Measurements from ENCODE around the gene SGMS2. TPM values are rescaled to one million over a fixed set of nuclear protein-coding genes. Genes with fewer than 3 reads are reported as not detected.

Gene SGMS2
- total RNA-seq, 1 experiment from 2014 or later: 0.72 TPM

GRCh38 chr4:107913283-107913899, 88.7 kb downstream of the SGMS2 start:
- peaks cover 7% of the 10 kb centered on the region for H3K9me3 Mint-ChIP-seq
- H3K27ac Mint-ChIP-seq: no peak overlapping the region
- POLR2A ChIA-PET: no interaction called here
- peak; percentile 80 for ATAC-seq
- H3K36me3 Mint-ChIP-seq: no peaks in the 10 kb centered on the region
- no peak for DNase-seq (ENCODE audit: low spot score)
- CTCF ChIA-PET: interaction anchor here (1.1 kb wide), 1 partner anchor 155 kb away, joined by 7 read pairs; no protein-coding TSS in a partner anchor
- H3K27me3 Mint-ChIP-seq (ENCODE audit: low read depth): peaks cover 7% of the 10 kb centered on the region; the same call in 1 of the 2 replicates
- peaks cover 35% of the 10 kb centered on the region for H3K4me1 Mint-ChIP-seq
- no peak overlapping the region for H3K4me3 Mint-ChIP-seq
- no peak for TF ChIP-seq NR3C1 (CRISPR knock-in tag; conservative IDR thresholded peaks at IDR 0.05; ENCODE audit: low read depth)
- TF ChIP-seq NR2C2 (CRISPR knock-in tag; IDR thresholded peaks at IDR 0.05): no peak
- TF ChIP-seq MAX (CRISPR knock-in tag; IDR thresholded peaks at IDR 0.05): no peak
- no peak for TF ChIP-seq PREB (CRISPR knock-in tag; IDR thresholded peaks at IDR 0.05; ENCODE audit: borderline replicate concordance)
- TF ChIP-seq CTCF (IDR thresholded peaks at IDR 0.05): peak; percentile 52
- no peak for TF ChIP-seq E2F4 (CRISPR knock-in tag; IDR thresholded peaks at IDR 0.05; ENCODE audit: borderline replicate concordance, low read depth)
- no peak for TF ChIP-seq ZNF219 (CRISPR knock-in tag; IDR thresholded peaks at IDR 0.05; ENCODE audit: borderline replicate concordance)

GRCh38 chr4:107915220-107915619, 90.5 kb downstream of the SGMS2 start:
- Mint-ChIP-seq H3K27me3 (ENCODE audit: low read depth) (peaks cover 4% of the 10 kb centered on the region; the same call in 1 of the 2 replicates), H3K36me3 (peaks cover 8% of the 10 kb centered on the region), H3K27ac (no peak overlapping the region), H3K4me1 (peaks cover 29% of the 10 kb centered on the region), H3K4me3 (no peak overlapping the region), H3K9me3 (peaks cover 16% of the 10 kb centered on the region)
- DNase-seq (ENCODE audit: low spot score) (no peak), ATAC-seq (no peak)
- TF ChIP-seq NR3C1 (CRISPR knock-in tag; conservative IDR thresholded peaks at IDR 0.05; ENCODE audit: low read depth): no peak
- TF ChIP-seq MLX (CRISPR knock-in tag; IDR thresholded peaks at IDR 0.05): no peak
- TF ChIP-seq ZNF416 (CRISPR knock-in tag; IDR thresholded peaks at IDR 0.05): no peak
- no peak for TF ChIP-seq ZNF425 (CRISPR knock-in tag; conservative IDR thresholded peaks at IDR 0.05)
- TF ChIP-seq FOXK1 (CRISPR knock-in tag; IDR thresholded peaks at IDR 0.05): no peak
- TF ChIP-seq ERG (CRISPR knock-in tag; IDR thresholded peaks at IDR 0.05): no peak
- TF ChIP-seq ZNF532 (CRISPR knock-in tag; IDR thresholded peaks at IDR 0.05; ENCODE audit: borderline replicate concordance): no peak
- TF ChIP-seq E2F1 (CRISPR knock-in tag; IDR thresholded peaks at IDR 0.05): no peak
- ChIA-PET CTCF (no interaction called here), POLR2A (no interaction called here)
